ENCODE data around the gene TMEM30B.

DNA sequence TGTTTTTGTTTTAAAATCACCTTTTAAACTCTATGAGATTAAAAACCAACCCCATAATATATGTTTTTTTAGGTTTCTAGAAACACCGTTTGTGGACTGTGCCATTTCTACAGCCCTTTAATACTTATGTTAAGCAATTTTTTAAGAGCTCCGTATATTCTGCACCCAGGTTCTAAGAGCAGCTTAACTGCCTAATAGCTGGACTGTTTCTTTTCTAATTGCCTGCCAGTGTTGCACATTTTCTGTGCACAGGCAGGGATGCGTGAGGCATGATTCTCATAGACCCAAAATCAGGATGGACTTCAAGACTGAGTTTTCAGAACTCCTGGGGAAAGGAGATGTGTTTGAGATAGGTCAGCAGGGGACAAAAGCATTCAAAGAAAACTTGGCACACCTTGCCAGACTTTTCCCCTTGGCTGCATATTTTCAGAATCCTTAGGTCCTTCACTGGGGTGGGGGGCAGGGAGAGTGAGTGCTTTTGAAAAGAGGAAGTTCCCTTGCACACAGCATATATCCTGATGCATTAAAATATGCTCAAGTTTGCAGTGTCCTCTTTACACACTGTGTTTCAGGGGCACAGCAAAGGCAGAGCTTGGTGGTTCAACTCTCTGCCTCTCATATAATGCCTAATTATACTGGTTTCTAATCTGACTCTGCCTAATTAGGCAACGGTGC lies 27.9 kb downstream of the TMEM30B start:
- TF ChIP-seq EZH2 (IDR thresholded peaks at IDR 0.05; ENCODE audit: insufficient read depth, poor library complexity, severe bottlenecking) (no peak), EZH2phosphoT487 (IDR thresholded peaks at IDR 0.05; ENCODE audit: insufficient read depth, low read depth) (no peak)

All from GM23248 (cell line).